Epithelial cell of esophagus (primary cell): ENCODE results near the gene CA14.

Experiments used
- DNase-seq: peaks from one replicate; pipeline ENCODE4 v3.0.0; 2010; ENCODE audit warnings: low read depth
- H3K4me3 ChIP-seq: 2 replicates; pipeline ENCODE4 v1.5.1; 2011; ENCODE audit warnings: mild to moderate bottlenecking, low read length, control low read depth
- TF ChIP-seq, protein P1 (sequence below): IDR thresholded peaks from 2 replicates; pipeline ENCODE4 v1.5.1; 2011; ENCODE audit warnings: low read depth, mild to moderate bottlenecking, low read length, control low read depth, inconsistent platforms; ENCODE audit not compliant: insufficient read depth; ENCODE audit errors: missing control alignments

The CA14 gene

DNA sequence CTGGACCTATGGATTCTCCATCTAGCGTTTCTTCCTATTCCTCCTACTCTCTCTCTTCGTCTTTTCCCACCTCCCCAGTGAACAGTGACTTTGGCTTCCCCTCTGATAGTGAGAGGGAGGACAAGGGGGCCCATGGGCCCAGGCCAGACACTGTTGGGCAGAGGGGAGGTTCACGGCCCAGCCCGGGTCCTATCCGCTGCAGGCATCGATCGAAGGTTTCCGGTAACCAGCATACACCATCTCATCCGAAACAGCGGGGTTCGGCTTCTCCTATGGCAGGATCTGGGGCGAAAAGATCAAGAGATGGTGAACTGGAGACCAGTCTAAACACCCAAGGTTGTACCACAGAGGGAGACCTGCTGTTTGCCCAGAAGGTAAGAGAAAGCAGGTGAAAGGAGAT is 25.7 kb downstream of the CA14 start:
- TF ChIP-seq, protein P1, sequence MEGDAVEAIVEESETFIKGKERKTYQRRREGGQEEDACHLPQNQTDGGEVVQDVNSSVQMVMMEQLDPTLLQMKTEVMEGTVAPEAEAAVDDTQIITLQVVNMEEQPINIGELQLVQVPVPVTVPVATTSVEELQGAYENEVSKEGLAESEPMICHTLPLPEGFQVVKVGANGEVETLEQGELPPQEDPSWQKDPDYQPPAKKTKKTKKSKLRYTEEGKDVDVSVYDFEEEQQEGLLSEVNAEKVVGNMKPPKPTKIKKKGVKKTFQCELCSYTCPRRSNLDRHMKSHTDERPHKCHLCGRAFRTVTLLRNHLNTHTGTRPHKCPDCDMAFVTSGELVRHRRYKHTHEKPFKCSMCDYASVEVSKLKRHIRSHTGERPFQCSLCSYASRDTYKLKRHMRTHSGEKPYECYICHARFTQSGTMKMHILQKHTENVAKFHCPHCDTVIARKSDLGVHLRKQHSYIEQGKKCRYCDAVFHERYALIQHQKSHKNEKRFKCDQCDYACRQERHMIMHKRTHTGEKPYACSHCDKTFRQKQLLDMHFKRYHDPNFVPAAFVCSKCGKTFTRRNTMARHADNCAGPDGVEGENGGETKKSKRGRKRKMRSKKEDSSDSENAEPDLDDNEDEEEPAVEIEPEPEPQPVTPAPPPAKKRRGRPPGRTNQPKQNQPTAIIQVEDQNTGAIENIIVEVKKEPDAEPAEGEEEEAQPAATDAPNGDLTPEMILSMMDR, result no peak
- peak overlapping the region; percentile 78 for H3K4me3 ChIP-seq

DNA sequence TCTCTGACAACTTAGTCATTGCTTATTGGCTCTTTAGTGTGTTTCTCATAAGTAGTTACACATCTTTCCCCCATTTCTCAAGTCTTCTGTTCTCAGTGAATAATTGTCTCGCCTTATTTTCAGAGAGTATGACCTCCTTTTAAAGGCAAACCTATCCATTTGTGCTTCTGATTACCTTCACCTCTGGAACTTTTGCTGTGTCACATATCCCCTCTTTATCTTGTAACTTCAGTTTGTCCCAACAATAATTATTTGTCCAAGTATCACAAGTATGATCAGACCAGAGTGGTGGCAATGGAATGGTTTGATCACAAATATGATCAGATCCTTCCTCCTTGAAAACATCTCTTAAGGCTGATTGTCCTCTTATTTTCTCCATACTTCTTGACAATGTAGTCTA is 30.8 kb downstream of the CA14 start:
- TF ChIP-seq, protein P1, result no peak
- DNase-seq, result no peak
- no peak overlapping the region for H3K4me3 ChIP-seq

More for the DNA sequence above, 25.7 kb downstream of the CA14 start:
- no peak for DNase-seq

DNA sequence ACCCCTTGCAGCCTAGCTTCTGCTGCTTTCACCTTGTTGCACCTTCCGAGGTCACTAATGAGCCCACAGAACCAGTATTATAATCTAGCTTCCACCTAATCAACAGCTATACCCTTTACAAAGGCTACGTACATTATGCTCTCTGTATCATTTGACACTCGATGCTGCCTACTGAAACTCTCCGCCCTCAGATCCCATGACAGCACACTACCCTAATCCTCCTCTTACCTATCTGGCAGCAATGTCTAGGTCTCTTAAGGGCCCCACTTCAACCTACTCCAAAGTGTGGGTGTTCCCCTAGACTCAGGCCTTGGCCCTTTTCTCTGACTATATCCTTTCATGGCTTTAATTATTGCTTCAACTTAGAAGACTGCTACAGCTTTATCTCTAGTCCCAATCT is 31.2 kb downstream of the CA14 start:
- TF ChIP-seq, protein P1, result no peak

DNA sequence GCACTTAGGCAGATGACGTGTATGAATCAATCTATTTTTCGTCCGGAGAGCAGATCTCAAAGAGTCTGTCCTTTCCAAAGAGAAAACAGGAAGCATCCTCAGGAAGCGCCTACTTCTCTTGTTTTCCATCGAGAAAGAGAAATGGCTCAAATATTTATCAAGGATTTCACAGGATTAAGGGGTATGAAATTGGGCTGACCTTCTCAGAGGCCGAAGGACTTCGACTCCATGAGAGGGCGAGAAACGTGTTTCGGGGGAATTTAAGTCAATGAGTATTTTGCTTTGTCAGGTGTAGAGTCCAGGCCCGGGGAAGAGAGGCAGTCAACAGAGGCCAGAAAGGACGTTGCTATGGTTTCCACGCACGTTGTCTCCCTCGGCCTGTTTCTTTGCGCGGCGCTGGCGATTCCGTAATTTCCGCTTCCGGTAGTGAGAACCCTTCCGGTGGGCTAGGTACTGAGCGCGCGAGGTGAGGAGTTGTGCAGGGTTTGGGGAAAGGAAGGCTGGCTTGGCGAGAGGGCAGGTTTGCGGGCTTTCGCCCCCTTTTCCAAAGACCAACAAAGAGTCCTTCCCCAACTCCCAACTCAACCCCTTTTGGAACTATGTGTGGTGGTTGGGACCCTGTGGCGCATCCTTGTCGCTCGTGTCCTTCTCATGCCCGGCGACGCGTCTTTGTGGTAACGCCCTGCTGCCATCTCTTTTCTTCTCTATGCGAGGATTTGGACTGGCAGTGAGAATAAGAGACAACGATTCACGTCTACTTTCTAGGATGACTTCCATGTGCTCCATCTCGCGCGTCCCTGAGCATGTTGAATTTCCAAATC is 36.1 kb downstream of the CA14 start, which contains the start of gene MRPS21:
Gene MRPS21 (plus strand): TSS at position 429 of the 821 bp plus-strand sequence. CDS start 506 bp downstream, outside the sequence.
- TF ChIP-seq, protein P1, result no peak
- peak within 1 kb of the TSS; percentile 67 for H3K4me3 ChIP-seq
- DNase-seq, result peak; percentile 89

More for the DNA sequence above, 31.2 kb downstream of the CA14 start:
- DNase-seq, result no peak
- H3K4me3 ChIP-seq, result no peak overlapping the region

DNA sequence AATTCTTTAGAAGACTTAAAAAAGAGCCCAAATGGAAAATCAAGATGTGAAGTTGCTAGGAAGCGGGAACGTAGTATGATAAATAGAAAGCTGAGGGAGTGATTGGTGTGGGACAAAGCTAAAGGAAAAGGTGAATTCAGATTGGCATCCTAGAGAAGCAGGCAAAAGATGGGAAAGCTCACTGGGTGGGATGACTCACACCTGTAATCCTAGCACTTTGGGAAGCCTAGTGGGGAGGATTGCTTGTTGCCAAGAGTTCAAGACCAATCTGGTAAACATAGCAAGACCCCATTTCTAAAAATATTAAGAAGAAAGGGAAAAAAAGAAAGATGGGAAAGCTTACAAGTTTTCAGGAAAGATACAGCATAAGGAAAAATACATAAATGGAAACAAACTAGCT is 37.9 kb downstream of the CA14 start:
- no peak overlapping the region for H3K4me3 ChIP-seq
- peak; percentile 23 for DNase-seq
- TF ChIP-seq, protein P1, result no peak

DNA sequence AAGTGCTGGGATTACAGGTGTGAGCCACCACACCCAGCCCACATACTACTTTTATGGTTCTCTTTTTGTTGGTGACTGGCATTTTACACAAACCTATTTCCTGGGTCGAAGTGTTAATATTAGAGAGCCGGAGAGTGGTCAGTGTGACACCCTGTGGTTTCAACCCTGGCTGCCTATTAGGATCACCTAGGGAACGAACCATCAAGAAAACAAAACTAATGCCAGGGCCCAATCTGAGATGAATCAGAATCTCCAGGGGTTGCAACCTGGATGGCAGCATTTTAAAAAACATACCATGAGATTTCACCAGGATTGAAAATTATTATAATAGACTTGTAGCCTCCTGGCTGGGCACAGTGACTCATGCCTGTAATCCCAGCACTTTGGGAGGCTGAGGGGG is 42.1 kb downstream of the CA14 start:
- TF ChIP-seq, protein P1, result no peak
- no peak for DNase-seq
- H3K4me3 ChIP-seq, result no peak overlapping the region
